Endothelial cell of umbilical vein (primary cell): ENCODE measurements around the gene GGT6. TPM values are rescaled to one million over a fixed set of nuclear protein-coding genes. Genes with fewer than 3 reads are reported as not detected.

Experiments used
- BruUV-seq: library from RNA; stranded (reverse); fragments of 400-500 nt; replicated peaks from 2 replicates; lab custom pipeline; 2021; lab: Mats Ljungman, UMichigan
- CTCF ChIA-PET: fragments of 300-600, 350-600 bp; sonication (Branson Sonifier 250); formaldehyde crosslinking; loops from one replicate; lab custom pipeline; 2021; ENCODE audit warnings: antibody characterized with exemption, inconsistent platforms; lab: Charles Lee
- POLR2A ChIA-PET: fragments of 300-600, 350-600 bp; sonication (Branson Sonifier 250); formaldehyde crosslinking; loops from one replicate; lab custom pipeline; 2021; ENCODE audit warnings: antibody characterized with exemption, inconsistent platforms; lab: Charles Lee
- DNase-seq: peaks from one replicate; pipeline ENCODE4 v3.0.0-alpha.2; 2011; ENCODE audit warnings: low read depth, low spot score
- FAIRE-seq: peaks from 2 replicates; lab custom pipeline; 2011; peaks lifted over from hg19 to GRCh38; lab: Jason Lieb, UNC
- H2AFZ ChIP-seq: 2 replicates; pipeline ENCODE4 v1.6.0; 2012; ENCODE audit warnings: low read depth, low read length, control low read depth, inconsistent platforms
- H3K27ac ChIP-seq: 2 replicates; pipeline ENCODE4 v1.5.1; 2011; ENCODE audit warnings: low read depth, mild to moderate bottlenecking, control low read depth, low read length, moderate library complexity; ENCODE audit not compliant: insufficient read depth
- H3K27me3 ChIP-seq, 2 experiments: 2 replicates each; pipeline versions ENCODE4 v1.6.0 to v1.6.1; 2011; ENCODE audit warnings: low read length in 2 of 2, mixed read lengths in 1 of 2; ENCODE audit not compliant: control insufficient read depth in 2 of 2, insufficient read depth in 2 of 2
- H3K36me3 ChIP-seq, 2 experiments: 2 replicates in 1 of 2; 3 replicates in 1 of 2; pipeline ENCODE4 v1.5.1; 2011; ENCODE audit warnings: low read length in 2 of 2, mild to moderate bottlenecking in 1 of 2, moderate library complexity in 1 of 2; ENCODE audit not compliant: control insufficient read depth in 2 of 2, insufficient read depth in 2 of 2; ENCODE audit errors: extremely low read depth in 1 of 2
- H3K4me1 ChIP-seq: 3 replicates; pipeline ENCODE4 v1.5.1; 2011; ENCODE audit warnings: mild to moderate bottlenecking, low read length; ENCODE audit not compliant: control insufficient read depth, insufficient read depth; ENCODE audit errors: extremely low read depth
- H3K4me2 ChIP-seq: 2 replicates; pipeline ENCODE4 v1.6.1; 2011; ENCODE audit warnings: low read length, control low read depth, mixed read lengths; ENCODE audit not compliant: insufficient read depth
- H3K4me3 ChIP-seq, 3 experiments: fragments of 200-600 bp in 1 of 3; sonication (generic), shearing (Covaris generic) in 1 of 3; replicated peaks in 1 of 3; 2 replicates each; pipeline ENCODE4 v1.5.1; 2011 to 2016; ENCODE audit warnings: control low read depth in 3 of 3, low read length in 3 of 3, mild to moderate bottlenecking in 2 of 3, inconsistent platforms in 1 of 3, low read depth in 1 of 3, moderate library complexity in 1 of 3; ENCODE audit not compliant: insufficient read depth in 1 of 3
- H3K79me2 ChIP-seq: 2 replicates; pipeline ENCODE4 v1.6.0; 2012; ENCODE audit warnings: low read length, inconsistent platforms; ENCODE audit not compliant: control insufficient read depth, insufficient read depth
- H3K9ac ChIP-seq: replicated peaks from 2 replicates; pipeline ENCODE3; 2011; ENCODE audit warnings: low read length, control low read depth; ENCODE audit not compliant: insufficient read depth; ENCODE audit errors: extremely low read depth
- H3K9me1 ChIP-seq: replicated peaks from 3 replicates; pipeline ENCODE4 v1.6.0; 2011; ENCODE audit warnings: mild to moderate bottlenecking, low read length; ENCODE audit not compliant: control insufficient read depth, insufficient read depth; ENCODE audit errors: extremely low read depth
- H3K9me3 ChIP-seq: replicated peaks from 2 replicates; pipeline ENCODE4 v1.5.1; 2012; ENCODE audit warnings: low read length, inconsistent platforms; ENCODE audit not compliant: control insufficient read depth, insufficient read depth
- H4K20me1 ChIP-seq: replicated peaks from 2 replicates; pipeline ENCODE3; 2011; ENCODE audit warnings: mild to moderate bottlenecking, low read length; ENCODE audit not compliant: control insufficient read depth, insufficient read depth; ENCODE audit errors: extremely low read depth
- EZH2 ChIP-seq: IDR thresholded peaks from 2 replicates; pipeline ENCODE4 v1.6.1; 2012; ENCODE audit warnings: borderline replicate concordance, low read depth, mild to moderate bottlenecking, moderate library complexity, low read length, inconsistent platforms; ENCODE audit not compliant: severe bottlenecking
- FOS ChIP-seq: IDR thresholded peaks from 2 replicates; pipeline ENCODE4 v1.6.1; 2011; ENCODE audit warnings: mild to moderate bottlenecking, low read length, moderate library complexity, borderline replicate concordance; ENCODE audit not compliant: insufficient read depth
- GATA2 ChIP-seq: IDR thresholded peaks from 2 replicates; pipeline ENCODE4 v1.7.0; 2011; ENCODE audit warnings: low read depth, mild to moderate bottlenecking, moderate library complexity, mixed read lengths, low read length; ENCODE audit not compliant: insufficient read length, insufficient read depth
- JUN ChIP-seq: IDR thresholded peaks from 2 replicates; pipeline ENCODE4 v1.6.1; 2011; ENCODE audit warnings: borderline replicate concordance, low read depth; ENCODE audit not compliant: insufficient read length, insufficient read depth
- MYC ChIP-seq: IDR thresholded peaks from one replicate; pipeline ENCODE4 v1.6.1; 2011; ENCODE audit warnings: mild to moderate bottlenecking, low read depth, low read length
- POLR2A ChIP-seq: IDR thresholded peaks from 2 replicates; pipeline ENCODE4 v1.6.1; 2012; ENCODE audit warnings: low read depth, mild to moderate bottlenecking, control low read depth, low read length
- POLR2AphosphoS5 ChIP-seq: IDR thresholded peaks from 2 replicates; pipeline ENCODE4 v1.6.1; 2012; ENCODE audit warnings: low read depth, mild to moderate bottlenecking, control low read depth, low read length, moderate library complexity; ENCODE audit not compliant: insufficient read depth
- dilution Hi-C: fragments of 300-500 bp; cut with MboI; formaldehyde crosslinking; loops from one replicate; pipeline ENCODE4 v1.15.0; 2019; ENCODE audit warnings: low sequenced_read_pairs; ENCODE audit not compliant: extremely low pct_ligation_motif_present
- intact Hi-C: fragments of 100-400 bp; cut with micrococcal nuclease; formaldehyde crosslinking; loops from one replicate; pipeline ENCODE4 v1.10.0; 2022
- polyA plus RNA-seq, 4 experiments: library from polyadenylated mRNA; depleted of rRNA in 3 of 4; stranded (reverse) in 3 of 4; unstranded in 1 of 4; fragments of >200 nt; gene quantifications; 2 replicates each; pipeline versions ENCODE4 v1.2.1 to v1.2.3, GENCODE V29; 2011 to 2012; ENCODE audit warnings: missing spikeins in 1 of 4
- total RNA-seq: library from RNA; stranded (reverse); gene quantifications from 2 replicates; pipeline ENCODE4 v1.2.3, GENCODE V29; 2021
- TF ChIP-seq, protein P1 (sequence below): IDR thresholded peaks from 2 replicates; pipeline ENCODE4 v1.6.1; 2011; ENCODE audit not compliant: insufficient read depth, insufficient read length
- TF ChIP-seq, protein P2 (sequence below), 2 donors: IDR thresholded peaks; 1 replicate in 1 of 2; 2 replicates in 1 of 2; pipeline ENCODE4 v1.5.1; 2011; ENCODE audit warnings: low read length in 2 of 2, mild to moderate bottlenecking in 2 of 2, moderate library complexity in 2 of 2, control low read depth in 1 of 2, inconsistent platforms in 1 of 2, low read depth in 1 of 2; ENCODE audit not compliant: insufficient read depth in 1 of 2; ENCODE audit errors: extremely low read depth in 1 of 2

GGT6 gene
- total and polyA plus RNA-seq, 2 donors (not counting 3 experiments of a cell fraction or from before 2014, with no cell fraction given), result not detected

DNA sequence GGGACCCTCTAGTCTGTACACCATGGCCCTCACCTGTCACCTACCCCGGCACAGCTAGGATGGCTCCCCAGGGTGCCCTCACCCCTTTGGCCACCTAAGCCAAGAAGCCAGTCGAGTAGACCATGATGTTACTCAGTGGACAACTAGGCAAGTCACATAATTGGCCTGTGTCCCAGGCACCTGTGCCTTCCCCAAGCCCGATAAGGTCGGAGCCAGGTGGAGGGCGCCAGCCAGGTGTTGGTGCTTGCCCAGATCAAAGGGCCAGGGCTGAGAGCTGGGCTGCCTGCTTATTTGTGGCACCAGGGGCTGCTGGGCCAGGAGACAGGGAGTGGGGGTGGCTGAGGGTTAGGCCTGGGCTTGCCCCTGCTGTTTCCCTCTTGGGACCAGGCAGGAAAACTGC is 44.9 kb downstream of the GGT6 start:
- no peaks in the 10 kb centered on the region for H3K27me3 ChIP-seq
- intact Hi-C loops, result no loop called here
- dilution Hi-C loops, result no loop called here
- no TSS peak for BruUV-seq
- no peaks in the 10 kb centered on the region for H3K9me1 ChIP-seq
- H3K9me3 ChIP-seq, result no peaks in the 10 kb centered on the region
- ChIA-PET CTCF (interaction anchor here (1.6 kb wide), 2 partner anchors 12 to 35 kb away, joined by 4 to 5 read pairs; no protein-coding TSS in a partner anchor), POLR2A (no interaction called here)
- peaks cover 11% of the 10 kb centered on the region for H3K4me1 ChIP-seq
- no peak for DNase-seq
- no peaks in the 10 kb centered on the region for H4K20me1 ChIP-seq
- no peak overlapping the region for H3K4me2 ChIP-seq
- H3K4me3 ChIP-seq, result no peak overlapping the region
- TF ChIP-seq MYC, result no peak
- no peak for TF ChIP-seq JUN
- no peak for TF ChIP-seq EZH2
- TF ChIP-seq, protein P1, sequence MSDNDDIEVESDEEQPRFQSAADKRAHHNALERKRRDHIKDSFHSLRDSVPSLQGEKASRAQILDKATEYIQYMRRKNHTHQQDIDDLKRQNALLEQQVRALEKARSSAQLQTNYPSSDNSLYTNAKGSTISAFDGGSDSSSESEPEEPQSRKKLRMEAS, result no peak
- TF ChIP-seq POLR2AphosphoS5, result no peak
- TF ChIP-seq GATA2, result no peak
- TF ChIP-seq, protein P2, sequence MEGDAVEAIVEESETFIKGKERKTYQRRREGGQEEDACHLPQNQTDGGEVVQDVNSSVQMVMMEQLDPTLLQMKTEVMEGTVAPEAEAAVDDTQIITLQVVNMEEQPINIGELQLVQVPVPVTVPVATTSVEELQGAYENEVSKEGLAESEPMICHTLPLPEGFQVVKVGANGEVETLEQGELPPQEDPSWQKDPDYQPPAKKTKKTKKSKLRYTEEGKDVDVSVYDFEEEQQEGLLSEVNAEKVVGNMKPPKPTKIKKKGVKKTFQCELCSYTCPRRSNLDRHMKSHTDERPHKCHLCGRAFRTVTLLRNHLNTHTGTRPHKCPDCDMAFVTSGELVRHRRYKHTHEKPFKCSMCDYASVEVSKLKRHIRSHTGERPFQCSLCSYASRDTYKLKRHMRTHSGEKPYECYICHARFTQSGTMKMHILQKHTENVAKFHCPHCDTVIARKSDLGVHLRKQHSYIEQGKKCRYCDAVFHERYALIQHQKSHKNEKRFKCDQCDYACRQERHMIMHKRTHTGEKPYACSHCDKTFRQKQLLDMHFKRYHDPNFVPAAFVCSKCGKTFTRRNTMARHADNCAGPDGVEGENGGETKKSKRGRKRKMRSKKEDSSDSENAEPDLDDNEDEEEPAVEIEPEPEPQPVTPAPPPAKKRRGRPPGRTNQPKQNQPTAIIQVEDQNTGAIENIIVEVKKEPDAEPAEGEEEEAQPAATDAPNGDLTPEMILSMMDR (IDR thresholded peaks at IDR 0.05; ENCODE audit: extremely low read depth in 1 of 2, insufficient read depth in 1 of 2, low read depth in 1 of 2, low read length in 2 of 2), result no peak
- no peak for TF ChIP-seq POLR2A
- TF ChIP-seq FOS, result no peak
- no peak for FAIRE-seq
- no peak overlapping the region for H3K27ac ChIP-seq
- no peaks in the 10 kb centered on the region for H3K79me2 ChIP-seq
- no peak overlapping the region for H2AFZ ChIP-seq
- H3K36me3 ChIP-seq, result peaks cover 0 to 17% of the 10 kb centered on the region in 2 experiments
- H3K9ac ChIP-seq, result no peak overlapping the region
